ENCODE measurements around the gene HSD17B3. TPM values are rescaled to one million over a fixed set of nuclear protein-coding genes. Genes with fewer than 3 reads are reported as not detected.

The HSD17B3 gene
- total and polyA plus RNA-seq, 10 of the 15 experiments (the other 5 are each of a cell fraction or from before 2014, with no cell fraction given), result not detected

GRCh38 chr9:96215841-96216240 is 86.1 kb downstream of the HSD17B3 start:
- BruUV-seq (replicated peaks), result no TSS peak
- Histone ChIP-seq H3K27me3 (replicated peaks in 1 of 2; ENCODE audit: control insufficient read depth in 2 of 2, insufficient read depth in 2 of 2, low read length in 1 of 2) (peaks cover 0 to 2% of the 10 kb centered on the region in 2 experiments; a peak in 1 of 4 replicates), H3K4me1 (ENCODE audit: control insufficient read depth, insufficient read depth, low read length) (peaks cover 6% of the 10 kb centered on the region), H3K36me3 (ENCODE audit: control insufficient read depth in 2 of 2, insufficient read depth in 2 of 2, low read length in 1 of 2) (no peaks in the 10 kb centered on the region), H4K20me1 (ENCODE audit: control insufficient read depth, insufficient read depth) (no peaks in the 10 kb centered on the region), H3K4me2 (ENCODE audit: control insufficient read depth, insufficient read depth) (no peak overlapping the region), H3K9ac (ENCODE audit: control insufficient read depth, insufficient read depth, low read length) (no peak overlapping the region), H3K27ac (ENCODE audit: control insufficient read depth, insufficient read depth) (no peak overlapping the region), H2AFZ (ENCODE audit: control insufficient read depth, low read depth, low read length) (no peak overlapping the region), H3K9me3 (replicated peaks; ENCODE audit: control insufficient read depth, insufficient read depth, low read length) (no peaks in the 10 kb centered on the region; the same call in 2 of the 3 replicates), H3K4me3 (no peak overlapping the region), H3K79me2 (ENCODE audit: control insufficient read depth, insufficient read depth, low read length) (no peaks in the 10 kb centered on the region)
- CTCF ChIA-PET, result interaction anchor here (1.7 kb wide), 1 partner anchor 101 kb away, joined by 5 read pairs; no protein-coding TSS in a partner anchor
- no peak for ATAC-seq
- no peak for FAIRE-seq
- POLR2A ChIA-PET, result no interaction called here
- WGBS (ENCODE audit: insufficient coverage, insufficient replicate concordance, low lambda C conversion rate, missing lambda C conversion rate), result 3% methylated on average over 2 of the region's 2 CpGs
- RAD21 ChIA-PET (ENCODE audit: unreplicated experiment), result no interaction called here
- no peak for DNase-seq (ENCODE audit: low read depth, low spot score)
- in situ Hi-C loops (cut with MboI), result loop anchor here (25.0 kb wide), 1 partner anchor 1529 kb away; no protein-coding TSS in a partner anchor
- SMC1A ChIA-PET (ENCODE audit: uncharacterized antibody, unreplicated experiment), result interaction anchor here (0.6 kb wide), 1 partner anchor 69 kb away, joined by 4 read pairs; no protein-coding TSS in a partner anchor
- intact Hi-C loops (cut with micrococcal nuclease; ENCODE audit: unreplicated experiment), result loop anchor here (5.0 to 10.0 kb wide), 6 partner anchors 79 to 1531 kb away; no protein-coding TSS in a partner anchor
- no peak for TF ChIP-seq ZBTB4 (CRISPR knock-in tag; IDR thresholded peaks at IDR 0.05)
- TF ChIP-seq MEF2B (IDR thresholded peaks at IDR 0.05; ENCODE audit: partially characterized antibody, poor library complexity, severe bottlenecking), result no peak
- no peak for TF ChIP-seq SUPT20H (IDR thresholded peaks at IDR 0.05; ENCODE audit: borderline replicate concordance, control insufficient read depth, low read depth, low read length)
- no peak for TF ChIP-seq YBX1 (IDR thresholded peaks at IDR 0.05)
- TF ChIP-seq MAX (IDR thresholded peaks at IDR 0.05; ENCODE audit: low read depth, low read length), result no peak
- no peak for TF ChIP-seq ZBTB40 (IDR thresholded peaks at IDR 0.05; ENCODE audit: borderline replicate concordance)
- no peak for TF ChIP-seq MTA2 (IDR thresholded peaks at IDR 0.05; ENCODE audit: low read depth)
- TF ChIP-seq WRNIP1 (IDR thresholded peaks at IDR 0.05; ENCODE audit: borderline replicate concordance, low read depth, low read length), result no peak
- no peak for TF ChIP-seq NR2C1 (IDR thresholded peaks at IDR 0.05)
- no peak for TF ChIP-seq HCFC1 (IDR thresholded peaks at IDR 0.05; ENCODE audit: low read length)
- TF ChIP-seq ZBED1 (IDR thresholded peaks at IDR 0.05; ENCODE audit: borderline replicate concordance), result no peak
- no peak for TF ChIP-seq BCL3 (IDR thresholded peaks at IDR 0.05; ENCODE audit: borderline replicate concordance, insufficient read depth, low read depth, low read length, poor library complexity, severe bottlenecking)
- no peak for TF ChIP-seq MTA3 (IDR thresholded peaks at IDR 0.05; ENCODE audit: borderline replicate concordance, low read length)
- no peak for TF ChIP-seq RELA (IDR thresholded peaks at IDR 0.05; ENCODE audit: borderline replicate concordance, partially characterized antibody)
- no peak for TF ChIP-seq BACH1 (IDR thresholded peaks at IDR 0.05; ENCODE audit: borderline replicate concordance)
- TF ChIP-seq SREBF1 (IDR thresholded peaks at IDR 0.05; ENCODE audit: low read length), result no peak
